Measurements from ENCODE around the gene CHSY1.
A peak's percentile ranks its signal among the peaks of the same experiment; 100 is the strongest.

CHSY1 gene

DNA sequence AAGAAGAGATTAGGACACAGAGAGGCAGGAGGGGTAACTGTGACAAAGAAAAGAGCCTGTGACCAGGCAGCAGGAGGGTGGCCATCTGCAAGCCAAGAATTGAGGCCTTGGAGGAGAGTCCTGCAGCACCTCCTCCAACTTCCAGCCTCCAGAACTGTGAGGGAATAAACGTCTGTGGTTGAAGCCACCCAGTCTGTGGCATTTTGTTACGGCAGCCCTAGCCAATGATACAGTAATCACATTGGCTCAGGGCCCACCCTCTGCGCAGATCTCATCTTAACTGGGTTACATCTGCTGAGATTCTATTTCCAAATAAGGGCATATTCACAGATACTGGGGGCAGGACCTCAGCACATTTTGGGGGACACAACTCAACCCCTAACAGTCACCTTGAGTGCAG lies 14.2 kb upstream of the CHSY1 start:
- TF ChIP-seq, protein P1, sequence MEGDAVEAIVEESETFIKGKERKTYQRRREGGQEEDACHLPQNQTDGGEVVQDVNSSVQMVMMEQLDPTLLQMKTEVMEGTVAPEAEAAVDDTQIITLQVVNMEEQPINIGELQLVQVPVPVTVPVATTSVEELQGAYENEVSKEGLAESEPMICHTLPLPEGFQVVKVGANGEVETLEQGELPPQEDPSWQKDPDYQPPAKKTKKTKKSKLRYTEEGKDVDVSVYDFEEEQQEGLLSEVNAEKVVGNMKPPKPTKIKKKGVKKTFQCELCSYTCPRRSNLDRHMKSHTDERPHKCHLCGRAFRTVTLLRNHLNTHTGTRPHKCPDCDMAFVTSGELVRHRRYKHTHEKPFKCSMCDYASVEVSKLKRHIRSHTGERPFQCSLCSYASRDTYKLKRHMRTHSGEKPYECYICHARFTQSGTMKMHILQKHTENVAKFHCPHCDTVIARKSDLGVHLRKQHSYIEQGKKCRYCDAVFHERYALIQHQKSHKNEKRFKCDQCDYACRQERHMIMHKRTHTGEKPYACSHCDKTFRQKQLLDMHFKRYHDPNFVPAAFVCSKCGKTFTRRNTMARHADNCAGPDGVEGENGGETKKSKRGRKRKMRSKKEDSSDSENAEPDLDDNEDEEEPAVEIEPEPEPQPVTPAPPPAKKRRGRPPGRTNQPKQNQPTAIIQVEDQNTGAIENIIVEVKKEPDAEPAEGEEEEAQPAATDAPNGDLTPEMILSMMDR (conservative IDR thresholded peaks at IDR 0.05), result no peak
- no peak for TF ChIP-seq ZFX (IDR thresholded peaks at IDR 0.05)
- H3K27ac ChIP-seq, result no peak overlapping the region

DNA sequence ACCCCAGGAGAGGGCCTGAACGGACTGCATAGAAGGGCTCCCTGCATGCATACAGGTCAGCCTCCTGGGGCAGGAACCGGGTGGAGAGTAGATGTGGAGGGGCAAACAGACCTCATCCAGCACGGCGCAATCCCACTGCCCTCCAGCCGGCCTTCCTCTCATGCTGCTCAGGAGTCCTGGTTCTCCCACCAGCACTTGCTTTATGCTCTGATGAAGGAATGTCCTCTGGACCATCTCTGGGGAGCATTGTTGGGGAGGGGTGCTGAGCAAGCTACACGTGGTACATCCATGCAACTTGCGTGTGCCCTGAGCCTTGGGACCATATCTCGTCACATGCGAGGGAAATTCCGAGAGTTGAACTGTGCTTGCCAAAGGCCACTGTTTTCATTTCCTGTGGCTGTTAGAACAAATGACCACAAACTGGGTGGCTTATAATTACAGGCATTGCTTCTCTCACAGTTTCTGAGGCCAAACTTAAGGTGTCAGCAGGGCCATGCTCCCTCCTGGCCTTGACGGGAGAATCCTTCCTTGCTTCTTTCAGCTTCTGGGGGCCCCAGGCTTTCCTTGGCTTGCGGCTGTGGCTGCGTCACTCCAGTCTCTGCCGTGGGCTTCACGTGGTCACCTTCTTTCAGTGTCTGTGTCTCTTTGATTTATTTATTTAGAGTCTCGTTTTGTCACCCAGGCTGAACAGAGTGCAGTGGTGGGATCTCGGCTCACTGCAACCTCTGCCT lies 13.2 kb upstream of the CHSY1 start:
- no peak overlapping the region for H3K27ac ChIP-seq
- TF ChIP-seq, protein P1 (conservative IDR thresholded peaks at IDR 0.05), result no peak
- TF ChIP-seq ZFX (IDR thresholded peaks at IDR 0.05), result no peak

DNA sequence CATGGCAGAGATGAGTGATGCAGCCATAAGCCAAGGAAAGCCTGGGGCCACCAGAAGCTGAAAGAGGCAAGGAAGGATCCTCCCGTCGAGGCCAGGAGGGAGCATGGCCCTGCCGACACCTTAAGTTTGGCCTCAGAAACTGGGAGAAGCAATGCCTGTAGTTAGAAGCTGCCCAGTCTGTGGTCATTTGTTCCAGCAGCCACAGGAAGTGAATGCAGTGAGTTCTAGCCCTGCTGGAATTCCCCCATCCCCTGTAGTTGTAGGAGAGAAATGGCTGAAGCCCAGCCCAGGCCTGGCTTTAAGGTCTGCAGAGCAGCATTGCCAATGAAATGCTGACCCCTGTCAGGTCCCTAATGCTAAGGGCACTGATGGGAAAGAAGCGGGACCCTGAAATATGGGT lies 12.2 kb upstream of the CHSY1 start:
- no peak overlapping the region for H3K27ac ChIP-seq
- TF ChIP-seq ZFX (IDR thresholded peaks at IDR 0.05), result no peak
- TF ChIP-seq, protein P1 (conservative IDR thresholded peaks at IDR 0.05), result no peak

DNA sequence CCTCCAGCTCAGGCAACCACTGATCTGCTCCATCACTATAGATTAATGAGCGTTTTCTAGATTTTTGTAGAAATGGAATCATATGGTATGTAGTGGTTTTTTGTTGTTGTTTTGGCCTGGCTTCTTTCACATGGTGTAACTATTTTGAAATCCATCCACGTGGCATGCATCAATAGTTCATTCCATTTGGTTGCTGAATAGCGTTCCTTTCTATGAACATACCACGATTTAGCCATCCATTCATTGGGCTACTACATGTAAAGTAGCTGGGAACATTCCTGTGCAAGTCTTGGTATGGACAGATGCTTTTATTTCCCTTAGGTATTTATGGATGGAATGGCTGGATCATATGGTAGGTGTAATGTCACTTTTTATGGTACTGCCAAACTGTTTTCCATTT lies 10.7 kb upstream of the CHSY1 start:
- TF ChIP-seq ZFX (IDR thresholded peaks at IDR 0.05), result no peak
- TF ChIP-seq, protein P1 (conservative IDR thresholded peaks at IDR 0.05), result no peak
- no peak overlapping the region for H3K27ac ChIP-seq

DNA sequence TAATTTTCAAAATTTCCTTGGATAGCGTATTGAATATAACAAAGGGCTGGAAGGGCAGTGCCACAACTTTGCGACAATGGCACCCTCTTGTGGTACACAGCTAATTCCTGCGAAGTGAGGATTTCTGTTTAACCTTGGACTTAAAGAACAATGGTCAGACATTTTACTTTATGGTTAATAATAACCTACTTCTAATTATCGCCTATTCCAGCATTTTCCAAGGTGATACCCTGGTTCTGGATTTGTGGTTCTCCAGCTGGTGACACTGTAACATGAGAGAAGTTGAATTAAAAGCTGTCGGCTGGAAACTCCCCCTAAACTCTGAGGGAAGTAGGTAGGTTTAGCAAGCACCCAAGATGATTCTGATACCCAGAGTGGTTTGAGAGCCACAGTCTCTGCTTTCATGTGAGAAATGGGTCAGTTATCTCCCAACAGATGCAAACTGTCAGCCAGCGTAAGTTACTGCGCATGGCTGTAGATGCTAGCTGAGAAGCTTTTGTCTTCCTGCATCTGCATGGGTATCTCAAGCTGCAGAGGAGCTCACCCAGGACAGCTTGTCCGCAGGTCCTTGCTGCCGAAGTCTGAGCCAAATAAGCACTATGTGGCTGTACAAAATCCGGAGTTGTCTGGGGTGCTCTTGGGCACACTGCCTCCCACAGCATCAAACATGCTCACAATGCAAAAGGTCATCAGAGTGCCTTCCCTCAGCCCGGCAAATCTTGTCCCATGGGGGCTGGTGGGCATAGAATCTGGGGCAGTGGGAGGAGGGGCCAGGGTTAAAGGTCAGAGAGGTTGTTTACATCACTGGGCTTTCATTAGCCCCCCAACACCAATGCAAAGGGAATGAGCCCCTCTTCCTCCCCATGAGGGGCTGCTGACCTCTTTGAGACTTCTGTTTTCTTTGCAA lies 6.6 kb upstream of the CHSY1 start:
- H3K27ac ChIP-seq, result no peak overlapping the region
- TF ChIP-seq ZFX (IDR thresholded peaks at IDR 0.05), result no peak
- TF ChIP-seq, protein P1 (conservative IDR thresholded peaks at IDR 0.05), result peak; percentile 90

DNA sequence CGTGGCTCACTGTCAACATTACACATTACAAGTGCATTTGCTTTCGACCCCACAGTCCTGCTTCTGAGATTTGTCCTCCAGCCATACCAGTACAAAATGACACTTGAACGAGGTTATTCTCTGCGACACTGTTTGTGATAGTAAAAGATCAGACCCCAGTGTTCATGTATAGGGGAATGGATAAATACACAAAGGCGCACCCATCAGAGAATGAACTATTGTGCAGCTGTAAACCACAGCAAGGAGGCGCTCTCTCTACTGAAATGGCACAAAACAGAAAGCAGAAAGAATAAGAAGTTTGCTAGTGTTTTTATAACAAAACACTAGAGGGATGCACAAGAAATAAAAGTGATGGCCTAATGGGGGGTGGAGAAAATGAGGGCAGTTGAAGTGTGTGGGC lies 4.9 kb upstream of the CHSY1 start:
- no peak overlapping the region for H3K27ac ChIP-seq
- TF ChIP-seq ZFX (IDR thresholded peaks at IDR 0.05), result no peak
- TF ChIP-seq, protein P1 (conservative IDR thresholded peaks at IDR 0.05), result peak; percentile 49
